ENCODE measurements around the gene GLS2. TPM values are rescaled to one million over a fixed set of nuclear protein-coding genes. Genes with fewer than 3 reads are reported as not detected.
A peak's percentile ranks its signal among the peaks of the same experiment; 100 is the strongest.
"Not testable (repeated sequence)": the region's sequence is repeated elsewhere in the genome, so short reads cannot be mapped to it uniquely, and the experiment has no call there.

The GLS2 gene
- polyA plus RNA-seq, 5 donors: 2.0 to 4.6 (median 2.9) TPM

DNA sequence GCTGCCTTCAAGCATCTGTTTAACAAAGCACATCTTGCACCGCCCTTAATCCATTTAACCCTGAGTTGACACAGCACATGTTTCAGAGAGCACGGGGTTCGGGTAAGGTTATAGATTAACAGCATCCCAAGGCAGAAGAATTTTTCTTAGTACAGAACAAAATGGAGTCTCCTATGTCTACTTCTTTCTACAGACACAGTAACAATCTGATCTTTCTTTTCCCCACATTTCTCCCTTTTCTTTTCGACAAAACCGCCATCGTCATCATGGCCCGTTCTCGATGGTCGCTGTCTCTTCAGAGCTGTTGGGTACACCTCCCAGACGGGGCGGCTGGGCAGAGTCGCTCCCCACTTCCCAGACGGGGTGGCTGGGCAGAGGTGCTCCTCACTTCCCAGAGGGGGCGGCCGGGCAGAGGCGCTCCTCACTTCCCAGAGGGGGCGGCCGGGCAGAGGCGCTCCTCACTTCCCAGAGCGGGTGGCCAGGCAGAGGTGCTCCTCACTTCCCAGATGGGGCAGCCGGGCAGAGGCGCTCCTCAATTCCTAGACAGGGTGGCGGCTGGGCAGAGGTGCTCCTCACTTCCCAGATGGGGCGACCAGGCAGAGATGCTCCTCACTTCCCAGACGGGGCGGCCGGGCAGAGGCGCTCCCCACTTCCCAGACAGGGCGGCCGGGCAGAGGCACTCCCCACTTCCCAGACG, 5.6 kb upstream of the GLS2 start:
- DNase-seq: not testable (repeated sequence)

DNA sequence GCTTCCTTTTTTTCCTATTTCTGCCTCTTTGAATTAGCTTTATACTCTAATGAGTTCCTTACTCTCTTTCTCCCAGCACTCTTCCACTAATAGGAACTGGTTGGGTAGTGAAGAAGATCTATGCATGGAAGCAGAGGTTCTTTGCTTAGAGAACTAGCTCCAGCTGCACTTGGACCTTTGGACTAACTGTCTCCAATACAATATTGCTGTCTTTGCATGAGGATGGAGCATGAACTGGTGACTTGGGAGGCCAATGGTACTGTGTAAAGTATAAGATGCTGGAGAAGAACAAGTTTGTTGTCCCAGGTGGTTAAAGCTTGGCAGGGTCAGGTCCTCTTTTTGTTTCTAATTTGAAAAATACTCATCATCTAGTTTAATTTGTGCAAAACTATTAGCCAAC, 2.4 kb upstream of the GLS2 start:
- DNase-seq: no peak

DNA sequence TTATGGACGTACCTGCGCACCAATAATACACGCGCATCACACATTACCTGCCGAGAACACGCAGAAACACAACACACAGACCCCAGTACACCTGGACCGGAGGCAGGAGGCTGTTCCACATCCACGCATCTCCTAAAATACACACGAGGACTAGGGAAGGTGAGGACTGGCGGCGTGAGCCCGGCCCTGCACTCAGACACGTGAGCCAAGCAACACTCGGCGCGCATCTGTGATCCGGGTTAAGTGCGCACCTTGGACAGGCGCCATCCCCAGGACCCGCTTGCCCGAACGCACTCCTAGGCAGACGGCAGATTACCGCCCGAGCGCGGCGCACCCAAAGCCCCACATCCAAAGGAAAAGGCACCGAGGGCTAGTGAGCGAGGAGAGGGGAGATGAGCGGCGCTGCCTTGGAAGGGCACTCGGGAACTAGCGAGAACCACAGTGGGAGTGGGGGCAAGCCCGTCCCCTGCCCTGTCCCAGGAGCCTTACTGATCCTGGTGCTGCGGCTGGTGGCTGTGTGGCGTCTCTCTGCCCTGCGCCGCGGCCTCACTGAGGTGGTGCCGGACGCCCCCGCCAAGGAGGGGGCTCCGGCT, 417 bp downstream of the GLS2 start:
- DNase-seq: peak; percentile 10 to 18

DNA sequence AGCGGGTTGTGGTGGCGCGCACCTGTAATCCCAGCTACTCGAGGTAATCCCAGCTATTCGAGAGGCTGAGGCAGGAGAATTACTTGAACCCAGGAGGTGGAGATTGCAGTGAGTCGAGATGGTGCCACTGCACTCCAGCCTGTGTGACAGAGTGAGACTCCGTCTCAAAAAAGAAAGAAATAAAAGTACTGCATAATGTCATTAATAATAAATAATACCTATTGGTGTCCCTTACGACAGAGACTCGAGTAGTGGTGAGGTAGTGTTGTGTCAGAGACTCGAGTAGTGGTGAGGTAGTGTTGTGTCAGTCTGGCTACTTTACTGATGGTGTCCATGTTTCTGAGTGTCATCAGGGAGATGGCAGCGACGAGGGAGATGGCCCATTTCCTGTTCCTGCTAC, 1.3 kb downstream of the GLS2 start:
- DNase-seq: no peak

DNA sequence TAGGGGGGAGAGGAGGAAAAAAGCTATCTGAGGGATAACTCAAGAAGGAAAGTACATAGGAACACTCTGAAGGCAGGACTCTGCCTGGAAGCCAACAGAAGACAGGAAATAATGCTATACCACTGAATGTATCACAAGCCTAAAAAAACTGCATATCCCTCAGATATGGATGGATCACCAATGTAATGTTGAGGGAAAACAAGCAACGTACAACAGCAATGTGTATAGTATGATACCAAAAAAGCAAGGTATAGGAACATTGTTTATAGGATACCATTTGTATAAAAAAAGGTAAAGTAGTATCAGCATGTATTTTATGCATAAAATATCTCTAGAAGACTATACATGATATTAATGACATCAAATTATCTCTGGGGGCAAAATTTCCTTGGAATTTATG, 3.4 kb downstream of the GLS2 start:
- no peak for DNase-seq

DNA sequence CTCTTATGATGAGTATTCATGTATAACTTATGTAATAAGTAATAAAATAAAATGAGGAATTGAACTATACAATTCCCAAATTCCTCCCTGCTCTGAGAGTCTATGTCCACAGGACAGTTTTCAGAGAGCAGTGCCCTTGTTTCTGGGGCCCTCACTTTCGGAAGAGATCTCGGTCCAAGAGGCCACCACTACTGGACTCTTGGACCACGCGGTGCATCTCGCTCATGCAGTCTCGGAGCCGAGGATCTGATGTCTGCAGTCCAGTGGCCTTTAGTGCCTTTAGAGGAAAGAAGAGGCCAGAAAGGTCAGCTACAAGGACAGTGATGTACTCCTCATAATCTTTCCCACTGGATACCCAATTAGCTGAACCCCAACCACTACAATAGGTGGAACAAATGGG, 8.3 kb downstream of the GLS2 start:
- no peak for DNase-seq

DNA sequence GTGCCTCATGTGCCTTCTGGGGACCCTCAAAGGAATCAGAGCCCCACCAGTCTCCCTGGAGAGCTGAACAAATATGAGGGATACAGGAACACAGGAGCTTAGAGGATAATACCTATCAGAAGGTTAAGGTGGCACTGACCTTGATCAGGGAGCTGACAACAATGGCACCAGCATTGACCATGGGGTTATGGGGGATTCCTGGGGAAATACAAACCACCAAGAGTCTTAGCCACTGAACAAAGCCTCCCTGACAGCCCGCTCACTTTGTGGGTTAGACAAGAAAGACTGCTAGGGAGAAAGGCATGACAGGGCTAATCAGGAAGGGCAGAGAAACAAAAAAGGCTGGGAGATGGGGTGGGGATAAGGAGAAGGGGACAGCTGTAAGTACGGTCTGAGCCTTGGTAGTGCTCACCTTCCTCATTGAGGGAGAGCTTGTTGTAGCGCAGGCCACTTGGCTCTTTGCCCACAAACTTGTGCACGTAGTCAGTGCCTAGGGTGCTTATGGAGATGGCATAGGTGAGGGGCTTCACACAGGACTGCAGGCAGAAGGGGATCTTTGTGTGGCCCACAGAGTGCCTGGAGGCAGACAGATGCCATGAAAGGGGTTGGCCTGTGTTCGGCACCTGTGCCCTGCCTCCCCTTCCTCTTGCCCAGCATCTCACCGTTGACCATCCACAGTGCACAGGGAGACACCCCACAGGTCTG, 10.3 kb downstream of the GLS2 start:
- no peak for DNase-seq

DNA sequence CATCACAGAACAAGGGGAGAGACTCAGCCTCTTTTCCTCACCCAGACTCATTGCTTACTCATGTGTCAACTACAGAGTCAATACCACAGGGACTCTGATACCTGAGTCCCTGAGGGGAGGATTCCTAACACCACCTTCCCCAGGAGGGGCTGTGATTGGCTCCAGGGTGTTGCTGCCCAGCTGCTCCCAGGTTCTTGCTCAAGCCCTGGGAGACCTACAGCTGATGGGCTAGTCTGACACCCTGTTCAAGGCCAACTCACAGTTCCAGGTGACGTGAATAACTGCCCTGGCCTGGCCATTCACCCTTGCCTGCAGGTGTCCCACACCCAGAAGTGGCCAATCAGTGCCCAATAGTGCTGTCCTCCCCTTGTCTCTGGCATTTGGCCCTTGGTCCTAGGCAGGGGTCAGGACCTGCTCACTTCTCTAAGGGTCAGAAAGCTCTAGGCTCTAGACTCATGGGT, 11.0 kb downstream of the GLS2 start:
- DNase-seq: no peak

DNA sequence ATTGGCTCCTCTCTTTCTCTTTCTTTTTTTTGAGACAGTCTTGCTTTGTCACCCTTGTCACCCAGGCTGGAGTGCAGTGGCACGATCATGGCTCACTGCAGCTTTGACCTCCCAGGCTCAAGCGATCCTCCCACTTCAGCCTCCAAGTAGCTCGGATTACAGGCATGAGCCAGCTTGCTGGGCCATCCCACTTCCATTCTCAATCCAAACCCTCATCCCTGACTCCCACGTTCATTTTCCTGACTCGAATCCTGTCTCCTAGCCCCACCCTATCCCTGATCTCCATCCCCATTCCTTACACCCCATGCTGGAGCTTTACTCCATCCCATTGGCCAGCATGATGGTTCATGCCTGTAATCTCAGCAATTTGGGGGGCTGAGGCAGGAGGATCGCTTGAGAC, 11.8 kb downstream of the GLS2 start:
- DNase-seq: no peak

DNA sequence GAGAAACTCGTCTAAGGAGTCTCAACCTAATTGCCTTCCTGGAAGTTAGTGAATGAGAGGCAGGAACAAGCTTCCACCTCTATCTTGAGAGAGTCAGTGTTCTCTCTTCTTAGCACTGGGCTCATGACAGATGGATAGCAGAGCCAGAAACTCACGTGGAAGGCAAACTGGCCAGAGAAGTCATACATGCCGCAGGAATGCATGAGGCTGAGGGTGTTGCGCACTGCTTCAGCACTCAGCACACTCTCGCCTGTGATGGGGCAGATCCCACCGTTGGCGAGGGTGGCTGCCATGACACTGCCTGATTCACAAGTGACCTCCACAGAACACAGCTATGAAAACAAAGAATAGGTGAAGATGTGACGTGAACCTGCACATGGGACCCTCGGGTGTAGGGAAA, 13.6 kb downstream of the GLS2 start:
- no peak for DNase-seq

DNA sequence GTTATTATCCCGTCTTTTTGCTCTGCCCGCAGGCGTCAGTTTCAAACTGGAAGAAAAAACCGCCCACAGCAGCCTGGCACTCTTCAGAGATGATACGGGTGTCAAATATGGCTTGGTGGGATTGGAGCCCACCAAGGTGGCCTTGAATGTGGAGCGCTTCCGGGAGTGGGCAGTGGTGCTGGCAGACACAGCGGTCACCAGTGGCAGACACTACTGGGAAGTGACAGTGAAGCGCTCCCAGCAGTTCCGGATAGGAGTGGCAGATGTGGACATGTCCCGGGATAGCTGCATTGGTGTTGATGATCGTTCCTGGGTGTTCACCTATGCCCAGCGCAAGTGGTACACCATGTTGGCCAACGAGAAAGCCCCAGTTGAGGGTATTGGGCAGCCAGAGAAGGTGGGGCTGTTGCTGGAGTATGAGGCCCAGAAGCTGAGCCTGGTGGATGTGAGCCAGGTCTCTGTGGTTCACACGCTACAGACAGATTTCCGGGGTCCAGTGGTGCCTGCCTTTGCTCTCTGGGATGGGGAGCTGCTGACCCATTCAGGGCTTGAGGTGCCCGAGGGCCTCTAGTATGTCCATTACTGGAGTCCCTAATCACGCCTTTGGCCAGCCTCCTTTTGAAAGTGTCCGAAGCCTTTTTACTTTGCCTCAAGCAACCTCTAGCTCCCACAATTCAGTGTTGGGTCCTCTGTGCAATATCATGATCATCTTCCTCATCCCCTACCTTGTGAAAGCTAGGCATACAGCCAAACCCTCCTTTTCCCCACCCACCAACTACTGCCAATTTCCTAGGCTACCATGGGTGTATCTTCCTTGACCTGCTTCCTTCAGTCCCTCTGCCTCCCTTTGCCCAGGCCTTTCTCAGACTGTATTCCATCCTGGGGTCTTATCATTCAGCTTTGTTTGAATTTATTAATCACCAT, 18.7 kb downstream of the GLS2 start:
- DNase-seq: no peak

DNA sequence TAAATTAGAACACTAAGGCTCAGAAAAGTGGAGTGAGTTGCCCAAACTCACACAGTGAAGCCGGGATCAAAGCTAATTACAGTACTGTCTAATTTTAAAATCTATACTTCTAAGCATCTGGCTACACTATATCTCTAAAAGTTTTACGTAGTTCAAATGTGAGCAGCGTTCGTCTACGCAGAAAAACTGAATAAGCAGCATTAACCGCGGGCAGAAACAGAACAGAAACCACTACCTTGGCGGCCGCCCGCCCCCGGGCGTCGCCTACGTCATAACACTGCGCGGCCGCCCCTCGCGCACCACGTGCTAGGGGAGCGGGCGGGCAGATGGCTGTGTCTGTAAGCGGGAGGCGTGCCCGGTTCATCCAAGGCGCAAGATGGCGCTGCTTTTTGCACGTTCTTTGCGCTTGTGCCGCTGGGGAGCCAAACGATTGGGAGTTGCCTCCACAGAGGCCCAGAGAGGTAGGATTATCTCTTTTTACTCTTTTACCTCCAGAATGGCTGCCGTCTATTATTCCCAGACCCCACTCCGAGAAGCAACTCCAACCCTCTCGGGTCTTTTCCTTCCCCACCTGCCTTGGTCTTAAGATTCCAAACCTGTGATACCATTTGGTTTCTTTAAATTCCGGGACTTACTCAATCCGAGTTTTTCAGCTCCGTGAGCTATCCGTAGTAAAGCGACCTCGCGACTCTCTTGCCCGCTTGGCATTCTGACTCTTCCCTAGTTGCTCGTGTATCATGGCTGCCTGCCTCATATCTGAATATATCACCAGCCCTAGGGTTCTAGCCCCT, 19.6 kb downstream of the GLS2 start, which contains the start of gene SPRYD4:
TSS of gene SPRYD4 (plus strand) at position 363 of the 791 bp plus-strand sequence. CDS start at position 377, 14 bp downstream.
- peak; percentile 92 for DNase-seq

DNA sequence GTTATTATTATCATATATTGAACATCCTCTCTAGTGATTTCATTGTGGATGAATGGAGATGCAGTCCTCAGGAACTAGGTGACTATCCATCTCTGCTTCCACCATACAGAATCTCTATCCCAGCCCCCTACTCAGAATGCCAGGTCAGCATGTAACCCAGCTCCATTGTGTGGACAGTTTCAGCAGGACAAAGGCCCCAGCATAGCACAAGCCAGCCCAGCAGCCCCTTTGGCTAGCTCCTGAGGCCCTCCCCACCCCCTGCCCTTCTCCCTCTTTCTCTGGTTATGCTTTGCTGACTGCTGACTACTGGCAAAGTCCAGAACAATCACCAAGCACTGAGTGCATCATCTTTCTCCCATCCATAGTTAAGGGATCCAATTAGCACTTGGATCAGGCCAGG, 25.4 kb downstream of the GLS2 start:
- no peak for DNase-seq

DNA sequence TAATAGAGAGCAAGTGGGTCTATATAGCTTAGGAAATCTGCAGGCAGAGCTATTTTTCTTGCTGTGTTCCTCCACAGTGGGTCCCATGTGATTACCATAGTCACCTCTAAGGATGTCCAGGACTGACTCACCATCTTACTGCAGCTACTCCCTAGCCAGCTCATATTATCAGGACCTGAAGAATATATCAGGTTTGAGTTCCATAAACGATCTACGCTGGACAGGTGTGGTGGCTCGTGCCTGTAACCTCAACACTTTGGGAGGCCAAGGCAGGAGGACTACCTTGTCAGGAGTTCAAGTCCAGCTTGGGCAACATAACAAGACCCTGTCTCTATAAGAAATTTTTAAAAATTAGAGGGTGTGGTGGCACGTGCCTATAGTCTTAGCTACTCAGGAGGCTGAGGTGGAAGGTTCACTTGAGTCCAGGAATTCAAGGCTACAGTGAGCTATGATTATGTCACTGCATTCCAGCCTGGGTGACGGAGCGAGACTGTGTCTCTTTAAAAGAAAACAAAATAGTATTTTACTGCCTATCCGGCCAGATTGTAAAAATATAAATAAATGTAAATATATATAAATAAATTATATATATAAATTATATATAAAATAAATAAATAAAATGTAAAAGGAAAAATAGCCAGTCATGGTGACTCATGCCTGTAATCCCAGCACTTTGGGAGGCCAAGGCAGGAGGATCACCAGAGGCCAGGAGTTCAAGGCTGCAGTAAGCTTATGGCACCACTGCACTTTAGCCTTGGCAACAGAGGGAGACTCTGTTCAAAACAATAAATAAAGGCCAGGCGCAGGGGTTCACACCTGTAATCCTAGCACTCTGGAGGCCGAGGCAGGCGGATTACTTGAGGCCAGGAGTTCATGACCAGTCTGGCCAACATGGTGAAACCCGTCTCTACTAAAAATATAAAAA, 26.5 kb downstream of the GLS2 start:
- no peak for DNase-seq

DNA sequence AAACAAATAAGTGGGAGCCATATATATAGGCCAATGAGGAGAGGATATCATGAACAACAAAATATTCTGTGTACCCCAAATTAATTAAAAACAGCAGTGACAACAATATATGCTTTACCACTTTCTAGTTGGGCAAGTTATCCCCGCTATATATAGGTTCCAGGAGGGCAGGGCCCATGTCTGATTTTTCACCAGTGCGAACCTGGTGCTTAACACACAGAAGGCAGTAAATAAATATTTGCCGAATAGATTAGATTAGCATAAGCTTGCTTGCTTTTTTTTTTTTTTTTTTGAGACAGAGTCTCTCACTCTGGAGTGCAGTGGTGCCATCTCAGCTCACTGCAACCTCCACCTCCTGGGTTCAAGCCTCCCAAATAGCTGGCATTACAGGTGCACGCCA, 30.1 kb downstream of the GLS2 start:
- no peak for DNase-seq

DNA sequence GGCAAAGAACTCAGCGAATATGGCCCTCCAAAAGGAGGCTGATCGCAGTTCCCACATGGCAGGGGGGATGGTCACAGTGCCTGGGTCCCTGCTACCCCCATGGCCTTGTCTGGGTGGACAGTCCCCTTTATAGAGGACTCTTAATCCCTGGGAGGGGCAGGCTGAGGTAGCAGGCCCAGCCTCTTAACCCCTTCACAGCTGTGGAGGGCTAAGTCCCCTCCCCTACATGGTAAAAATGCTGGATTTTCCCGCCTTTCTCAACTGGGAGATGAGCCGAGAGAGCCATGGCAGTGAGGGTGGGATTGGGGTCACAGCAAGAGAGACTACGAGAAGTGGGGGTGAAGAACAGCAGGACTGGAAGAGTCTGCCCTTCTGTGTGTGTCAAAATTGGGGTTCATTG, 33.4 kb downstream of the GLS2 start, which contains the start of gene MIP:
TSS of gene MIP (minus strand) at position 101 of the 400 bp plus-strand sequence. CDS start at position 57, 44 bp downstream.
- DNase-seq: no peak

DNA sequence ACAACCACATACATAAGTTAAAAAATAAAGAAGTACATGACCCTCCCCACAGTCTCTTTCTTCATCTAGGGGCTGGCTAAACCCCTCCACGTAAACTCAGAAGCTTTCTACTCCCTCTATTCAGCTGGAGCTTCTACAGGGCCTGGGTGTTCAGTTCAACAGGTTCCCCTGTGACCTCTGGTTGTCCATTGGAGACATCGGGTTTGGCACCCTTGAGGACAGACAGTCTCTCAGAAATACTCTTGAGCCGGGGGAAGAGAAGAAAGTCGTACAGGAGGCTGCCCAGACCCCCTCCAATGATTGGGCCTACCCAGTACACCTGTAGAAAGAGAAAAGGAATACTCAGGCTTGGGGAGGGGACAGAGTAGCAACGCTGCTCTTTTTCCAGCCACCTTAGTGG, 36.8 kb downstream of the GLS2 start:
- no peak for DNase-seq

DNA sequence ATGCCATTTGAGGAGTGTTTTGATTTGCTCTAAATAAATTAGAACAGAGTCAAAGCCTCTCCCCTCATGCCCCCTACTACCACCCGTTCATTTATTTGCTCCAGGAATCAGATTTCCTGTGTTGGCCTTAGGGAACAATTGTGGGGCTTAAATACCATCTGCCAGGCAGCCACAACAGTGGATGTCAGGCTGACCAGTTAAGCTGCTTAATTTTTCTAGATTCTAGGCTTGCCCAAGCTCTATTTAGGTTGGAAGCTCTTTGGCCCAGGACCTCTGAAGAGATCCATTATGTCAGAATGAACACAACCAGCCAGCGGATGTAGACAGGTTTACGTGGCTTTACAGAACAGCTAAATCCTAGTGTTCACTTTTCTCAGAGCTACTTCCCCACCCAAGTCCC, 37.7 kb downstream of the GLS2 start:
- DNase-seq: no peak

DNA sequence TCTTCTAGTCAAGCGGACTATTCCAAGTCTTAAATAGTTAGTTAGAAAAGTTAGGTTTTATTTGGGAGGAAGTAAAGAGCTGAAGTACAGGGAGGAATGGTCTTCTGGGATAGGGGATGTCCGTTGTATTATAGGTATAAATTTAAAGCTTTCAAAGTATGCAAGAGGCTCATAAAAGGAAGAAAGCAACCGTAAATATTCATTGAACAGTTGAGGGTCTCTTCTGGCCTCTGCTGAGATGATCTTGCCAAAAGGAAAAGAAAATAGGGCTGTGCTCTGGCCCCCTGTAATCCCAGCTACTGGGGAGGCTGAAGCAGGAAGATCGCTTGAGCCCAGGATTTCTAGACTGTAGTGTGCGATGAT, 38.4 kb downstream of the GLS2 start:
- DNase-seq: no peak

Measured in right lung (tissue), 5 donors.